Keratinocyte (primary cell): ENCODE results near the gene DCAF8L2.
"Not testable (repeated sequence)": the region's sequence is repeated elsewhere in the genome, so short reads cannot be mapped to it uniquely, and the experiment has no call there.

ENCODE experiments used
- CTCF ChIP-seq, 3 experiments: IDR thresholded peaks in 1 of 3; conservative IDR thresholded peaks in 1 of 3; optimal IDR thresholded peaks in 1 of 3; 2 replicates in 2 of 3; 3 replicates in 1 of 3; pipeline versions ENCODE3 to v1.5.1; 2011; ENCODE audit warnings: low read length in 3 of 3, mild to moderate bottlenecking in 3 of 3, moderate library complexity in 2 of 3, control low read depth in 1 of 3, inconsistent platforms in 1 of 3; ENCODE audit not compliant: insufficient read depth in 2 of 3; ENCODE audit errors: extremely low read depth in 1 of 3
- EZH2 ChIP-seq: IDR thresholded peaks from one replicate; pipeline ENCODE4 v1.6.1; 2012; ENCODE audit warnings: inconsistent platforms, mild to moderate bottlenecking, low read length, moderate library complexity

DNA sequence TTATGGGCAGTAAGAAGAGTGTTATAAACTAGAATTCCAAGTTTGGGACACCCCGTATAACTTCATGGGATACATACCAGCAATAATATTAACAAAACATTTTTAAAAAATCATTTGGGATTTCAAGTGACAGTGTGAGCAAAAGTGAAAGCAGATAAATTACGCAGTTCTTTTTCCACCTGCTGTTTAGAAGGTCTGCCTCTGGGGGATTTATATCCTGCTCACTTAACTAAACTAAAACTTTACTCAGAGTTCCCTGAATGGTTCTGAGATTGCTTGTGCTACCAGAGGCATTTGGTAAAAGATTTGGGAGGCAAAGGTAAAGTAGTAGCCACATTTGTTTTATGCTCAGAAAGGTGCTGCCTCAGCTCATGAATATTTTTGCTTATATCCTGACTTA, 160.2 kb downstream of the DCAF8L2 start:
- not testable (repeated sequence) for TF ChIP-seq CTCF (optimal IDR thresholded peaks at IDR 0.05 in 1 of 3, IDR thresholded peaks at IDR 0.05 in 1 of 3, conservative IDR thresholded peaks at IDR 0.05 in 1 of 3; ENCODE audit: extremely low read depth in 1 of 3, insufficient read depth in 2 of 3, low read length in 3 of 3); EZH2
